ENCODE measurements around the gene RABGEF1.
"Not testable (repeated sequence)": the region's sequence is repeated elsewhere in the genome, so short reads cannot be mapped to it uniquely, and the experiment has no call there.

Gene RABGEF1

DNA sequence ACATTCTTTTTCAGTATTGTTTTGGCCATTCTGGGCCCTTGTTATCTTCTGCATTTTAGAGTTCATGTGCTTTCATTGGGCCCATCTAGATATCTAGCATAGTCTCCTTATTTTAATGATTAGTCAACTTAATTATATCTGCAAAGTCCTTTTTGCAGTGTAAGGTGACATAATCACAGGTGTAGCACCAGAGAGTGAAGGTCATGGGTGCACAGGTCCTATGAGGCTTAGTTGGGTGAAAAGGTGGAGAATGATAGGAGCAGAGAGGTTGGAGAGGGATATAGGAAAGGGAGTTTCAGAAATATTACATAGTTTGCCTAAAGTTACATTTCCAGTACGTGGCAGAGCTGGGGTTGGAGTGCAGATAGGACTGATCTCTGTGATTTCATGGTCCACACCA lies 24.4 kb downstream of the RABGEF1 start:
- DNase-seq (ENCODE audit: low read depth in 2 of 2) = not testable (repeated sequence)

DNA sequence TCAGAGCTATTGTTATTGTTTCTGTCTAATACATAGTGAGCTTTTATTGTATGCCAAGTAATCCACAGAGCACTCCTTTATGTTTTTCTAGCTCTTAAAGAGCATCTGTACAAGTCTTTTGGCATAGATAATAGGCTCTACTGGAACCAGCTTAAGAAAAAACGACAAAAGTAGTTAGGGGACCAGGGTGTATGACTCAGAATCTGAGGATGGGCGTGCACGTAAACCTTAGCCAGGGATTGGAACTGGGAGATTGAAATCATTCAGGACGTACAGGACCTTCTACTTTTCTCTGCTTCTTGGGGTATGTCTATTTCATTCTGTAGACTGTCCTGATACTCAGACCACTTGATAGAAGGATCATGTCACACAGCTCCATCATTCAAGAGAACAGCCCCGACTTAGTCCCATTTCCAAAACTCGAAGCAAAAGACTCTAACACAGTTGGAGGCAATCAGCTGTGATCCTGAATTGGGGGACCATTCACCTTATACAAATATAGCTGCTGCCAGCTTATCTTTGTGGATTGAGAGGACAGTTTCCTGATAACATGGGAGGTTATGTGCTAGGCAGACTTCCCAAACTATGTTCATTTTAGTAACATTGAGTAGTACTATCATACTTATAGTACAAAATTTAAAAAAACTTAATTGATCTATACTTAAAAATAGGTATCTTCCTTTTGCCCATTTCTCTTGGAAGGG lies 24.9 kb downstream of the RABGEF1 start:
- not testable (repeated sequence) for DNase-seq (ENCODE audit: low read depth in 2 of 2)

DNA sequence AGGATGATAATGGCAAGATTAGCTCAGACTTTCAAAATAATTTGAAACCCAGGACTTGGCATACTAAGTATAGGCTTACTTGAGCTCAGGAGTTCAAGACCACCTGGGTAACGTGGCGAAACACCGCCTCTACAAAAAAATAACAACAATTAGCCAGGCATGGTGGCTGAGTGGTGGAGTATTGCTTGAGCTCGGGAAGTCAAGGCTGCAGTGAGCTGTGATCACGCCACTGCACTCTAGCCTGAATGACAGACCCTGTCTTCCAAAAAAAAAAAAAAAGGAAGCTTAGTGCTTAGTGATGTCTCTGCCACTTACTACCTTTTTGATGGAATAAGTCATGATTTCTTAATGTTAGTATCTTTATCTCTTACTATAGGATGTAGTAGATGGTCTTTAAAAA lies 25.5 kb downstream of the RABGEF1 start:
- DNase-seq (ENCODE audit: low read depth in 2 of 2) = no peak

DNA sequence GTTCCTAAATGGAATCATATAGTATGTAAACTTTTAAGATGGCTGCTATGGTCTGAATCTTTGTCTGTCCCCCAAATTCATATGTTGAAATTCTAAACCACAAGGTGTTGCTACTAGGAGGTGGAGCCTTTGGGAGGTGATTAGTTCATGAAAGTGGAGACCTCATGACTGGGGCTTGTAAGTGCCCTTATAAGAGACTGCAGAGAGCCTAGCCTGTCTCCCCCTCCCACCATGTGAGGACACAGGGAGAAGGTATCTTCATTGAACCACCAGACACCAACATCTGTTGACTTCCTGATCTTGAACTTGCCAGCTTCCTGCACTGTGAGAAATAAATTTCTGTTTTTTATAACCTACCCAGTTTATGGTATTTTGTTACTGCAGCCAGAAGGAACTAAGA lies 27.0 kb downstream of the RABGEF1 start:
- not testable (repeated sequence) for DNase-seq (ENCODE audit: low read depth in 2 of 2)

DNA sequence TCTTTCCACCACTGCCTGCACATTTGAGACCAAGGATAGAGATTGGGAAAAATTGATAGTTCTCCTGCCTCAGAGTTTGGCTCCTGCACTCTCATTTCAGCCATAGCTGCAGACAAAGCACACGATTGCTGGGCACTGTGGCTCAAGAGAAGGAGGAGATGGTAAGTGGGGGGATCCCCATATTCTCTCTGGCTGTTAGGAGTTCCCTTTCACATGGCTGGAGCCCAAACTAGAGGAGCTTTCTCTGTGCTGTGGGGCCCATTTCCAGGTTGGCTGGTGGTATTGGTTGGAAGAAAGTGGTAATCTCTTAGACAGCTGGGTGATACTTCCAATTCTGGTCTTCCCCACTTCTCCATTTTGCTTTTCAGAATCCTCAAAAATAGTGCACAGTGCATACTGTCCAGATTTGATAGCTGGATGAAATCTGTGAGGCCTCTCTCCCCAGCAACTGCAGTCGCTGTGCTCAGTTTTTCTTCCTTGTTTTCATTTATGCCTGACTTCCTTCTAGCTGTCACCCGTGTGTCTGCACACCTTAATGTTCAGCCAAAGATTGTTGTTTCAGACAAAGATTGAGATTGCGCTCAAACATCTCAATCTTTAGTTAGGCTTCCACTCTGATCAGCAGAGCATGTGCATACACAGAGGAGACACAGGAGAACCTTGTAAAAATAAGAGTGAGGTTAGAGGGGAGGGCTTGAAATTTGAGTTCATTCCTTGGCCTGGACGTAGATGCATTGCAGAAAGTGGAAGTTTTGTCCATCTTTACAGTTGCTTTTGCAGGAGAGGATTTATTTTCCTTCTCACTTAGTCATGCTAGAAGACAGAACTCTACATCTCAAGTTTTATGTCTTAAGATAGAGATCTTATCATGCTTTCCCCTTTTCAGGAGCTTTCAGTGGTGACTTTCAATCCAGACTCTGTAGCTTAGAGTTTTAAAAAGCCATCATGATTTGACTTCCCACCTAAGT lies 28.6 kb downstream of the RABGEF1 start:
- DNase-seq (ENCODE audit: low read depth in 2 of 2) = no peak

DNA sequence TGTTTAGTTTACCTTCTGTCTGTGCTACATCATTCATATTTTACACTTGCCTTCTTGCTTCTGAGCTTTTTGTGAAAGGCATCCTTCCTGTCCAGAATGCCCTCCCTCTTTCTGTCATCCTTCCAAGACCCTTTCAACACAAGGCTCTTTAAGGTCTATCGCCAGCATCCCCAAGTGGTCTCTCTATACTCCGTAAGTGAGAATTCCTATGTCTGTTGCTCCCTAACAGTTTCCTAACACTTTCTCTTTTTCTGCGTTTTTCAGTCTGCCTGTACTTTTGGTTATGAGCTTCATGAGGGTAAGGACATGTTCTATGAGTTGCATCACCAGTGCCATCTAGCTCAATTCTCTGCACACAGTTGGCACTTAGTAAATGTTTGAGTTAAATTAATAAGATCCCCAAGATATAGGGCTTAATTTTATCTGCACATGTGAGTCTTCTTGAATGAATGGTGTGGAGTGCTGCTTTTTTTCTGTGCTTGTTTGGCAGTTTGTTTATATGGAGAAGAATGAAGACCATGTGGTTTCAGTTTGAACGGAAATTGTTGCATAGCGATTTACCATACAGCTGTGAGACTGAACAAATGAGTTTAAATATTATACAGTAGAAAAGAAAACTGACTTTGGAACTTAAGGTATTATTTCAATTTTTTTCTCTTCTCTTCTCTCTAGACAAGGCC lies 29.4 kb downstream of the RABGEF1 start:
- no peak for DNase-seq (ENCODE audit: low read depth in 2 of 2)

DNA sequence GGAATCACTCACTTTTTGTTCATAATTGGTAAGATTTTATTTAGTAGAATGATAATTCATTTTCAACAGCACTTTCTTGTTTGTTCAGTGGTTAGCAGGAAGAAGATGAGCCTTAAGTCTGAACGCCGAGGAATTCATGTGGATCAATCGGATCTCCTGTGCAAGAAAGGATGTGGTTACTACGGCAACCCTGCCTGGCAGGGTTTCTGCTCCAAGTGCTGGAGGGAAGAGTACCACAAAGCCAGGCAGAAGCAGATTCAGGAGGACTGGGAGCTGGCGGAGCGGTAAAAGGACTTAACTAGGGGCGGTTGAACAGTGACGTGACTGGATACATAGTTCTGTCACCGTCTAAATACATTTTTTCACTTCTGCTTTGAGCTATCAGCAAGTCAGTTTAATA lies 31.3 kb downstream of the RABGEF1 start:
- DNase-seq (ENCODE audit: low read depth in 2 of 2) = no peak

DNA sequence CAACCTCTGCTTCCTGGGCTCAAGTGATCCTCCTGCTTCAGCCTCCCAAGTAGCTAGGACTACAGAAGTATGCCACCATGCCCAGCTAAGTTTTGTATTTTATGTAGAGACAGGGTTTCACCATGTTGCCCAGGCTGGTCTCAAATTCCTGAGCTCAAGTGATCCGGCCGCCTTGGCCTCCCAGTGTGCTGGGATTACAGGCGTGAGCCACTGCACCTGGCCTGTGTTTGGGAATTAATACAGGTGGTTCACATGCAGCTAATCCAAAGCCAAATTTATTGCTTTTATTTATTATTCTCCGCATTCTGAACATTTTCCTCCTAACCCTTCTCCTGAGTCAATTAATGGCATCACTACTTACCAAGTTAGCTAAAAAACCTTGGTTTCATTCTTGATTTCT lies 33.2 kb downstream of the RABGEF1 start:
- DNase-seq (ENCODE audit: low read depth in 2 of 2) = not testable (repeated sequence)

DNA sequence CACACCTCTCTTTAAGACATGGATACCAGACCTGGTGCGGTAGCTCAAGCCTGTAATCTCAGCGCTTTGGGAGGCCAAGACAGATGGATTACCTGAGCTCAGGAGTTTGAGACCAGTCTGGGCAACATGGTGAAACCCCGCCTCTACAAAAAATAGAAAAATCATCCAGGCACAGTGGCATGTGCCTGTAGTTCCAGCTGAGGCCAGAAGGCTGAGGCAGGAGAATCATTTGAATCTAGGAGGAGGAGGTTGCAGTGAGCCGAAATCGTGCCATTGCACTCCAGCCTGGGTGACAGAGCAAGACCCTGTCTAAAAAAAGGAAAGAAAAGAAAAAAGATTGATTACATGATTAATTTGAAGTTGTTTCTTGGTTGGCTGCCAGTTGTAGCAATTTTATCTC lies 35.9 kb downstream of the RABGEF1 start:
- DNase-seq (ENCODE audit: low read depth in 2 of 2) = not testable (repeated sequence)

DNA sequence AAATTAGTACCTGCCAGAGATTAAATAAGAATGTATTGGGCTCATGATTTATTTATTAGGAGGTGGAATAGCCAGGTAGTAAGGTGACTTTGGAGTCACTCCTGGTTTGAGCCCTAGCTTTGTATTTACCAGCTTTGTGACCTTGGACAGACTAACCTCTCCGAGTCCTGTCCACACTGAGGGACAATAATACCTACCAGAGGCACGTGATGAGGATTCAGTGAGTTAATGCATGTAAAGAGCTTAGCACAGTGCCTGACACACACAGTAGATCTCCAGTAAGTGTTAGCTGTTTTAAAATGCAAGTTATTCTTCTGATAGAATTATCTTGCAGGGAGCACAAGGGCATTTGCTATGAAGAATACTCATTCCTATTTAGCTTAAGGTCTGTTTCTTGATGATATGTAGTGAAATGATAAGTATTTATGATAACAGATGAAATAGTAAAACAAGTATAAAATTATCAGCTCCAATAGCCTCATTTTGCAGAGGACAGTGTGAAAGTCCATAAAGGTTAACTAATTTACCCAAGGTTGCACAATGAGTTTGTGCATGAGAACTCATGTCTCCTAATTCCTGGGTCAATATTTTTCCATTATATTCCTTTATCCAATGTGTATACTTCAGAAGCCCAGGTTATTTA lies 36.4 kb downstream of the RABGEF1 start:
- no peak for DNase-seq (ENCODE audit: low read depth in 2 of 2)

DNA sequence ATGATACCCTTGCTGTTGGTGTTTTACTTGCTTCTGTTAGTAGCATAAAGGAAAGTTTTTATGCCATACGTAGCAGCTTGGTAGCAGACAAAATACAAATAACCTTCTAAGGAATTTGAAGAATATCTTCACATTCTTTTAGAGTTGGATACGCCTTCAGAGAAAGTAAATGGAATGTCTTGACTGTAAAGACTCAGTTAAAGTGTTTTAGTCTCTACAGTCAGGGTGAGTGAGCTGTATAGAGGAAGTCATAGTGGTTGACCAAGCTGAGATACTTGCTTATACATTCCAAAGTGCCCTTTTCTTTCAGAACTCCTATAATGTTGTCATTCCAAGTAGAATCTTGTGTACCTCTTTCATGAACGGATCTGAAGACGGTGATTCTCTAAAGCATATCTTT lies 37.7 kb downstream of the RABGEF1 start:
- DNase-seq (ENCODE audit: low read depth in 2 of 2) = no peak

DNA sequence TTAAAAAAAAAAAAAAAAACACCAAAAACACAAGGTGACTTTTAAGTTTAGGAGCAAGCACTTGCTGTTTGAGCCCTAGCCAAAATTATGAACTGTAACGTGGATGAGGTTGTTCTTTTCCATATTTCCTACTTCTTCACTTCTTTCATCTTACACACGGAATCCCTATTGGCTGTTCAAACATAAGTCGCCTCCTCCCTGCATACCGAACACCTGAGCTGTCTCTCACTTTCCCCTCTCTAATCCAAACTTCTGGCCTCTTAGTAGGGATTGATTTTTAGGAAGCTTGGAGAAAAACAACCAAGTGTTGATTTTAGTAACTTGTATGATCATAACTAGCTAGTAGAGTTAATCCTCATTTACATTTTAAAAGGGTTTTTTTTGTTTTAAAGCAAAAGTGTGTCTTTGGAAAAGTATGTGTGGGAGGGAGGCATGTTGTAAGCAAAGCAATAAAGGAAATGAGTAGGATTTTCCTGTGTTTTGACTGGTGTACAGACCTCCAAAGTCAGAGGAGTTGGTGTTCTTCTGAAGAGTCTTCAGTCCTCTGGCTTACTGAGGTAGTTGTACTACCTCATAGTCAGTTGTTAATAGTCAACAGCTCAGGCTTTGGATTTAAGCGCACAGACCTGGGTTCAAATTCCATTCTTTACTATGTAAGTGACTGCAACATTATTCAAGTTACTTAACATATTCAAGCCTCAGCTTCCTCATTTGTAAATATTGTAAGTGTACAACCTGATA lies 39.3 kb downstream of the RABGEF1 start:
- no peak for DNase-seq (ENCODE audit: low read depth in 2 of 2)

DNA sequence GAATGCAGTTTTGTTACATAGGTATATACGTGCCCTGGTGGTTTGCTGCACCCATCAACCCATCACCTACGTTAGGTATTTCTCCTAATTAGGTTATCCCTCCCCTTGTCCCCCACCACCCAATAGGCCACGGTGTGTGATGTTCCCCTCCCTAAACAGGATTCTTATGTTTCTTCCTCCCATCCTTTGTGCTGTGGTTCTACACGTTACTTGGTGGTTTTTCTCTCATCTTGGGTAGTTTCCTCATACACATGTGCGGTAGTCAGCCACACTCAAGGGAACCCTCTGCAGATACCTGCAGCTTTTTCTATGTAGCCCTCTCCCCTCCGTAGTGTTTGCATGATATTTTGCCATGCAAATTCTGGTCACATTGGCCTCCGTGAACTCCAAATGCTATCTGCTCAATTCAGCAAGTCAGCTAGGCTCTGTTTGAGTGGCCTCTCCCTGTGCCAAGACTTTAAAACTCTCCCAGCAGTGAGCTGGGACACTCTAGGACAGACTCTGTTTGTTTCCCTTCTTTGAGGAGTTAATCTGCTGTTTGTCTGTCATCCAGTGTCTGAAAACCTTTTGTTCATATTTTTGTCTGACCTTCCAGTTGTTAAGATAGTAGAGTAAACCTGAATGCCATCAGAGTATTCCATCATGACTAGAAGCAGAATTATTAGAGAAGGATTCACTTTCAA lies 41.0 kb downstream of the RABGEF1 start:
- no peak for DNase-seq (ENCODE audit: low read depth in 2 of 2)

DNA sequence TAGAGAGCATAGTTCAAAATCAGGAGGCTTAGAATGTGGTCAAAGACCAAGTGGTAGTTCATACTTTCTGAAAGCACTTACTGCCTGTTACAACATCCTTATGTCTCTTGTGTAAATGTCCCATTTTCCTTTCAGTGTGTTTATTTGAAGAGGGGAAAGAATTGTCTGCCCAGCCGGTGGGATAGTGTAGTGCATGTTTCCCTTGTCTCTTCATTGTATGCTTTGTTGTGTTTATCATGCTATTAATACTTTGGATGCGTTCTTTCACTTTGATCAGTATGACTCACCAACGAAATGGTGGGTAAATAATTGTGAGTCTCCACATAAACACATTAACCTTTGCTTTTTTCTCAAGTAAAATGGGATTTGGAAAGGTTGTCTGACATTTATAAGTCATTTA lies 42.3 kb downstream of the RABGEF1 start:
- DNase-seq (ENCODE audit: low read depth in 2 of 2) = not testable (repeated sequence)

DNA sequence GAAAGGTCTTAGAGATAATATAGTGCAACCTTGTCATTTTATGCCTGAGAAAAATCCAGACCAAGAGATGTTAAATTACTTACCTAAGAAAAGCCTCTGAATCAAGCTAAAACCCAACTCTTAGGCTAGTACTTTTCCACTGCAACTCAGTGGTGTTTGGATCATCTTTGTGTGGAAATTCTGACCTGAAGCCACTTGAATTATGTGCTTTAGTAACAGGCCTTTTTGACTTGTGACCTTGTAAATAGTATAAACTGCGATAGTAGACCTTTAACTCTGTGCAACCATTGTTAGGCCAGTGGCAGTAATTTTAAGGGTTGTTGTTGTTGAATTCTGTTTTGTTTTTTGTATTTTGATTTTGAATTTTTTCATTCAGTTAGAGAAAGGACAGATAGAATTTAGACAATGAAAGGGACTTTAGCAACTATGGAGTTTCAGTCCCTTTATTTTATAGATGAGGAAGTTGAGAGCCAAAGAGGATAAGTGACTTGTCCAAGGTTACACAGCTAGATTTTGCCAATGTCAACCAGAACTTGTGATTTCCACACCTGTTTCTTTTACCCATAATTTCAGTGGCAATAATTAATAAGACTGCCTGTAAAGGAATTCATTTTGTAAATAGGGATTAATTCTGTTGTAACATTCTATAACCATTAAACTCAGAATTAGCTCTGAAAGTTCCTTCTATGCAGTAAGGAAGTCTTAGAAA lies 43.5 kb downstream of the RABGEF1 start:
- DNase-seq (ENCODE audit: low read depth in 2 of 2) = not testable (repeated sequence)

DNA sequence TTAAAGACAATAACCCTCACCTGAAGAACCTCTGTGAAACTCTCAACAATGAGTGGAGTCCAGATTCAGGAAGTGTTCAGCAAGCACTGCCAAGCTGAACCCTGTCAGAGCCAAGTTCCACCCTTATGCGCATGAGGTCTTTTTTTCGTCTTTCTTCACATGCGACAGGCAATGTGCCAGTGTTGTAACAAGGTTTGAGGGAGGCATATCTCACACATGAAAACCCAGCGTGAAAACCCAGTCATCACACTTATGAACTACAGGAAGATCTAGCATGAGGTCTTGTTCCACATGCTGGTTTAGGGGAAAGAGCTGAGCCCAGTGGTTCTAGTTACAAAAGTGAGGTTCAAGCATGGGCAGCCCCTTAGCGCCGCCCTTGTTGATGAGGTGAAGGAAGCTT lies 49.7 kb downstream of the RABGEF1 start:
- DNase-seq (ENCODE audit: low read depth in 2 of 2) = no peak

DNA sequence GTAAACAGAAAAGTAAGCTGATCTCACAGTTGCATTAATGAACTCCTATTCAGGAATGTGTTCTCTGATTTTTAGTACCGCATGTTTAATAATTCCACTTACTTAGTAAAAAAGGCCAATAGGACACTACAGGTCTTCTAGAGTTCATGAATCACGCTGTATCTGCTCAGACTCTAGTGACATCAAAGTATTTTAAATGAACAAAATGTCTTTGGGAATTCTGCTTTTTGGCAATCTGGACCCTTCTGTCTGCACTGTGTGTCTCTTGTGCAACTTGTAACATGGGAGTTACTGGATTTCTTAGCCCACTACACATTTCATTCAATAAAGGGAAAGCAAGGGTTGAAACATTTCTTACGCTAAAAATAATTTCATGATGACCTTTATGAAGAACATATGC lies 50.2 kb downstream of the RABGEF1 start:
- DNase-seq (ENCODE audit: low read depth in 2 of 2) = no peak

DNA sequence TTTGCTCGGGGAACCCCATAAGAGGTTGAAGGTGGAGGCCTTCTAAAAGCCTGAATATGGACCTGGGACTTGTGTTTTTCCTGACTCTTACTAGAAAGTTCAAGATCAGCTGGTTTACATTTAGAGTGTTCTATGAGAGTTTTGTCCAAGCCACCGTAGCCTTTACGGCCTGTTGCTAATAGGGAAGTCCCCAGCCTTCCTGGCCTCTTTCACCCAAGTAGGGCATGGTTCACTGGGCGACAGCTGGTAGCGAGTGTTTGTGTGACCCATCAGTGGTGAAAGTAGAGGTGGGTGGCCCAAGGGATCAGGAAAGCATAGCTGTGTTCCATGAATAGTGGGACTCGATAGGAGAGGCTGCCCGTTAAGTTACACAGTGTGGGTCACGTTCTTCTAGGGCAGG lies 60.1 kb downstream of the RABGEF1 start:
- no peak for DNase-seq (ENCODE audit: low read depth in 2 of 2)

DNA sequence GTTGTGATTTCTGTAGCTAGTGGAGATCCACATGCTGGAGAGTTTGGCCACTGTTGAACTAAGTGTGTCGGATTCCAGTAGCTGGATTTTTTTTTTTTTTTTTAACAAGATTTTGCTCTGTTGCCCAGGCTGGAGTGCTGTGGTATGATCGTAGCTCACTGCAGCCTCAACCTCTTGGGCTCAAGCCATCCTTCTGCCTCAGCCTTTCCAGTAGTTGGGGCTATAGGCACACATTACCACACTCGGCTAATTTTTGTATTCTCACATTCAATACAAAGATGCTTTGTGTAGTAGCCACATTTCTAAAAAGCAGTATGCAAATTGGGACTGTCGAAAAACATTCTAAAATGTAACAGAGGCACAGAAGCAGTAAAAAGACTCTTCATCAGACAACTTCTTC lies 63.5 kb downstream of the RABGEF1 start:
- no peak for DNase-seq (ENCODE audit: low read depth in 2 of 2)

DNA sequence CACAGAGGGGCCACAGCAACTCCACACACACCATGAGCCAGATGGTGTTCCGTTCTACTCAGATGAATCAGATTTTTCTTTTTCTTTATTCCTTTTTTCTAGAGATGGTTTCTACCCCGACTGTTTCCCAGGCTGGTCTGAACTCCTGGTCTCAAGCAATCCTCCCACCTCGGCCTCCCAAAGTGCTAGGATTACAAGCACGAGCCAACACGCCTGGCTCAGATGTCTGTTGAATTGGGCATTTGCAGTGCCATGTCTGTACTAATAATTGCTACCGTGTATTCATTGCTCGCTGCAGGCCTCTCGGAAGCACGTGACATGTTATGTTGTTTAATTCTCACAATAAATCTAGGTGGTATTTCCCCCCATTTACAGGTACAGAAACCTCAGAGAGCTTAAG lies 67.2 kb downstream of the RABGEF1 start:
- no peak for DNase-seq (ENCODE audit: low read depth in 2 of 2)
